Glutamatergic neuron (in vitro differentiated cells): Measurements from ENCODE around the gene UBL4B. TPM values are rescaled to one million over a fixed set of nuclear protein-coding genes. Genes with fewer than 3 reads are reported as not detected.

Experiments used
- DNase-seq: peaks from one replicate; pipeline ENCODE4 v3.0.0; 2022
- H3K27ac Mint-ChIP-seq: one replicate; pipeline ENCODE4 v1.8.0; 2020; ENCODE audit warnings: mild to moderate bottlenecking, mixed read lengths, inconsistent platforms; ENCODE audit not compliant: unreplicated experiment
- H3K27me3 Mint-ChIP-seq: one replicate; pipeline ENCODE4 v1.8.0; 2020; ENCODE audit warnings: mild to moderate bottlenecking, moderate library complexity, mixed read lengths, inconsistent platforms; ENCODE audit not compliant: unreplicated experiment
- H3K36me3 Mint-ChIP-seq: one replicate; pipeline ENCODE4 v1.8.0; 2020; ENCODE audit warnings: mild to moderate bottlenecking, mixed read lengths, inconsistent platforms; ENCODE audit not compliant: unreplicated experiment
- H3K4me1 Mint-ChIP-seq: one replicate; pipeline ENCODE4 v1.8.0; 2020; ENCODE audit warnings: mild to moderate bottlenecking, low read depth, mixed read lengths, inconsistent platforms; ENCODE audit not compliant: unreplicated experiment
- H3K4me3 Mint-ChIP-seq: one replicate; pipeline ENCODE4 v1.8.0; 2020; ENCODE audit warnings: mild to moderate bottlenecking, mixed read lengths, inconsistent platforms; ENCODE audit not compliant: unreplicated experiment
- H3K9me3 Mint-ChIP-seq: one replicate; pipeline ENCODE4 v1.8.0; 2020; ENCODE audit warnings: mild to moderate bottlenecking, moderate library complexity, mixed read lengths, inconsistent platforms; ENCODE audit not compliant: unreplicated experiment
- total RNA-seq: library from RNA; stranded (reverse); fragmentation: NEBNext Ultra II Directional; extraction: Animal tissue kit (Norgen Biotek cat#: 25700); gene quantifications from one replicate; pipeline ENCODE4 v1.2.1, GENCODE V29; 2021; ENCODE audit not compliant: unreplicated experiment
- TF ChIP-seq, protein P1 (sequence below): fragments of 200-600 bp; sonication (generic); IDR thresholded peaks from one replicate; pipeline ENCODE4 v1.5.0; 2021; ENCODE audit not compliant: partially characterized antibody, unreplicated experiment

Gene UBL4B
- total RNA-seq, 1 donor from 2014 or later: not detected

DNA sequence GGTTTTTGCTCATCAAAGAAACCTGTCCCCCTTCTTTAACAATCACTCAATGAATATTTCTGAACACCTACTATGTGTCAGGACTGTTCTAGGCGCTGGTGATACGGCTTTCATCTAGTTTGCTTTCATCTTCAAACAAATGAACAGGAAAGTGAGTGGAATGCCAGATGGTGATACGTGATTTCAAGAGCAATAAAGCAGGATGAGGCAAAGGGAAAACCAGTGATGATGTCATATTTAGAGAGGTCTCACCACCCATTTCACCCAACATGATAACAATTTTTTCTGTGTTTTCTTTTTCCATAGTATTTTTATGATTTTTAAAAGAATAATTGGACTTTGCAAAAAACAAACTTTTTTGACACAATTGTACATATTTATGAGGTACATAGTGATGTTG lies 26.7 kb downstream of the UBL4B start:
- H3K4me3 Mint-ChIP-seq: no peak overlapping the region
- no peak for DNase-seq
- H3K27ac Mint-ChIP-seq: no peak overlapping the region
- no peaks in the 10 kb centered on the region for H3K27me3 Mint-ChIP-seq
- H3K36me3 Mint-ChIP-seq: peaks cover 4% of the 10 kb centered on the region
- H3K4me1 Mint-ChIP-seq: peaks cover 21% of the 10 kb centered on the region
- TF ChIP-seq, protein P1, sequence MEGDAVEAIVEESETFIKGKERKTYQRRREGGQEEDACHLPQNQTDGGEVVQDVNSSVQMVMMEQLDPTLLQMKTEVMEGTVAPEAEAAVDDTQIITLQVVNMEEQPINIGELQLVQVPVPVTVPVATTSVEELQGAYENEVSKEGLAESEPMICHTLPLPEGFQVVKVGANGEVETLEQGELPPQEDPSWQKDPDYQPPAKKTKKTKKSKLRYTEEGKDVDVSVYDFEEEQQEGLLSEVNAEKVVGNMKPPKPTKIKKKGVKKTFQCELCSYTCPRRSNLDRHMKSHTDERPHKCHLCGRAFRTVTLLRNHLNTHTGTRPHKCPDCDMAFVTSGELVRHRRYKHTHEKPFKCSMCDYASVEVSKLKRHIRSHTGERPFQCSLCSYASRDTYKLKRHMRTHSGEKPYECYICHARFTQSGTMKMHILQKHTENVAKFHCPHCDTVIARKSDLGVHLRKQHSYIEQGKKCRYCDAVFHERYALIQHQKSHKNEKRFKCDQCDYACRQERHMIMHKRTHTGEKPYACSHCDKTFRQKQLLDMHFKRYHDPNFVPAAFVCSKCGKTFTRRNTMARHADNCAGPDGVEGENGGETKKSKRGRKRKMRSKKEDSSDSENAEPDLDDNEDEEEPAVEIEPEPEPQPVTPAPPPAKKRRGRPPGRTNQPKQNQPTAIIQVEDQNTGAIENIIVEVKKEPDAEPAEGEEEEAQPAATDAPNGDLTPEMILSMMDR: no peak
- H3K9me3 Mint-ChIP-seq: peaks cover 4% of the 10 kb centered on the region

DNA sequence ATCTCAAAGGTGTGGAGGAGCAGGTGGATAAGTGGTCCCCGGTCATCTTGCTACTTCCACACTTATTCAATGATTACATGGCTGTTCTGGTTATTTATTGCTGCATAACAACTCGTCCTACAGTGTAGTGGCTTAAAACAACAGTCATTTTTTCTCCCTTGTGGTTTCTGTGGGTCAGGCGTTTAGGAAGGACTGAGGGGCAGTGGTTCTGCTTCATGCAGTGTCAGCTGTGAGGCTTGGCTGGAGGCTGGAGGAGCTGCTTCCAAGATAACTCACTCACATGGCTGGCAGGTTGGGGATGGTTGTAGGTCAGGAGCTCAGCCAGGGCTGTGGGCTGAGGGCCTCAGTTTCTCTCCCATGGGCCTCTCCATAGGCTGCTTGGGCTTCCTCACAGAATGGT lies 32.1 kb downstream of the UBL4B start:
- Mint-ChIP-seq H3K27me3 (no peaks in the 10 kb centered on the region), H3K27ac (no peak overlapping the region), H3K4me1 (no peaks in the 10 kb centered on the region)

DNA sequence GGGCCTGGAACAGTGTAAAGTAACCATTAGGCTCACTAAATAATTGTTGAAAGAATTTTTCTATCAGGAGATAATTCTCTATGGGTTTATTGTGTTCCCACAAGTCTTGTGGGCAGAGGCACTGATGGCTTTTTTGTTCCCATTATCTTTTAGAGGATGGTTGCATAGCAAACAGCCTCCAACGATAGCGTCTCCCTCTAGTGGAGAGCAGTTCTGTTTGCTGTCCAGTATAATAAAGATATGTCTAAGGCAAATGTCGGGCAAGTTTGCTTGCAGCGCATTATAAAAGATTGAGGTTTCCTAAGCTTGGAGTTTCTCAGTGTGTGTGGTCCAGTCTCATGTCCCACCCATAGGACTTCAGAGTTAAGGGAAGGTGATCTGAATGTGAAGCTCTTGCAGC lies 36.7 kb downstream of the UBL4B start:
- H3K4me1 Mint-ChIP-seq: peaks cover 6% of the 10 kb centered on the region
- no peak for DNase-seq
- no peak overlapping the region for H3K4me3 Mint-ChIP-seq
- H3K27me3 Mint-ChIP-seq: peaks cover 12% of the 10 kb centered on the region
- H3K9me3 Mint-ChIP-seq: peaks cover 11% of the 10 kb centered on the region
- no peak overlapping the region for H3K27ac Mint-ChIP-seq
- H3K36me3 Mint-ChIP-seq: peaks cover 4% of the 10 kb centered on the region
- TF ChIP-seq, protein P1: peak; percentile 52

More for the DNA sequence above, 32.1 kb downstream of the UBL4B start:
- DNase-seq: no peak
- Mint-ChIP-seq H3K4me3 (no peak overlapping the region), H3K9me3 (no peaks in the 10 kb centered on the region), H3K36me3 (peaks cover 4% of the 10 kb centered on the region)
- TF ChIP-seq, protein P1: no peak

DNA sequence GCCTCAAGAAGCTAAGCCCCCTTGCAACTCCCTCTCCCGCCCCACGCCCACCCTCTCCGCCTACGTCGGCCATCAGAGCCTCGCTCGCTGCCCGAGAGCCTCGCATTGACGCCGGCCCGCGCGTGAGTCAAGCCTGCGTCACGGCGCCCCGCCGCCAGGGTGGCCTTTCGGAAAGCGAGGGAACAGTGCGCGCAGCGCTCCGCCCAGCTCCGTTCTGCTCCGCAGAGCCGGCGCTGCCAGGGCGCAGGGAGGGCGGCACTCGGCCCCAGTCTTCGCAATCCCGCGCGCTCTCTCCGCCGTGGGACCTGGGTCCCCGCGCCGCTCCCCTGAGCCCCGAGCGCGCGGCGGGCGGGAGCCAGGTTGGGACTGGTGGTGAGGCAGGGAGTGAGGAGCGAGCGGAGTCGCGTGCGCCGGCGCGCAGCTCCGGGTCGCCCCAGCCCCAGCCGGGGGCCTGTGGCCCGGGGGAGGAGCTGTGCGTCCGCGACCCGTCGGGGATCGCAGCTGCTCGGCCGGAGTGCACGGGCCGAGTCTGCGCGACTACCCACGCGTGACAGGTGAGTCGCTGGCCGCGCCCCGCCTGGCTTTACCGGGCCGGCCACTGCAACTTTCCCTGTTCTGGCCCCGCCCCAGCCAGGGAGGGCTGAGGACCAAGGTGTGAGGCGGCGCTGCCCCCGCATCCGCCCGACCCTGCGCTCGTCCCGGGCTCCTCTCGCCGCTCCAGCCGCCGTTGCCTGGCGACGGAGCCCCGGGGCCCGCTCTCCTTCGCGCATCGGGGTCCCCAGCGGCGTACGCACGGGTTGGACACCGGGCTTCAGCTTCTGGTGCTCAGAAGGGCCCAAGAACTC lies 38.3 kb downstream of the UBL4B start, which contains the start of gene SLC6A17:
Gene SLC6A17 (plus strand): TSS at position 165 of the 845 bp plus-strand sequence. CDS start 16,436 bp downstream, outside the sequence.
- Mint-ChIP-seq H3K4me3 (peak within 1 kb of the TSS; percentile 85), H3K9me3 (peaks cover 14% of the 10 kb centered on the region), H3K27ac (peak within 1 kb of the TSS; percentile 45), H3K27me3 (peaks cover 12% of the 10 kb centered on the region), H3K4me1 (peaks cover 11% of the 10 kb centered on the region), H3K36me3 (peaks cover 4% of the 10 kb centered on the region)
- peak; percentile 86 for DNase-seq
- TF ChIP-seq, protein P1: peak; percentile 78

DNA sequence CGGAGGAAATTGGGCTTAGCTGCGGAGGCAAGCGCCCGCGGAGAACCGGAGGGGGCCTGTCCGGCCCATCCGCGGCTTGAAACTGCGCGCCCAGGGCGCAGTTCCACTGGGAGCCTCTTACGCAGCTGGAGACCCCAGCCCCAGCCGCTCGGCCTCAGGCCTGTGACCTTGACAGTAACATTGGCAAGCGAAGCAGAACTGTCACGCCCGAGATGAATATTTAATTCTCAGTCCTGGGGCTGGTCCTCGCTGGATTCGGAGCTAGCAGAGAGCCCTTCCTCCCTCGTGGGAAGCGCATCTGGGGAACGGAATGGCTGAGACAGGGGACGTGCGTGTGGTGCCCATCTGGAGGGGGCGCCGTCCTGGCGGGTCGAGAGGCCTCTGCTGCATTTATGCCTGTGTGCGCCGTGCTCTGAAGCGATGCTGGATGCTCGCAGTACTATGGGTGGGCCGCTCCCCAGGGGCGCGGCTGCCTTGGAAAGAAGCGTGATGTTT lies 39.0 kb downstream of the UBL4B start:
- Mint-ChIP-seq H3K27me3 (peaks cover 12% of the 10 kb centered on the region), H3K36me3 (peaks cover 4% of the 10 kb centered on the region), H3K4me3 (peak overlapping the region; percentile 69), H3K27ac (no peak overlapping the region), H3K4me1 (peaks cover 13% of the 10 kb centered on the region), H3K9me3 (peaks cover 14% of the 10 kb centered on the region)
- peak; percentile 50 for DNase-seq
- TF ChIP-seq, protein P1: no peak
